Lung microvascular endothelial cell (primary cell): ENCODE results near the gene RNF220. TPM values are rescaled to one million over a fixed set of nuclear protein-coding genes. Genes with fewer than 3 reads are reported as not detected.
"Not testable (repeated sequence)": the region's sequence is repeated elsewhere in the genome, so short reads cannot be mapped to it uniquely, and the experiment has no call there.

Experiments
- DNase-seq, 2 donors: peaks; one replicate each; pipeline versions ENCODE4 v3.0.0 to v3.0.0-alpha.2; 2010; ENCODE audit warnings: low read depth in 2 of 2
- total RNA-seq: library from RNA; depleted of rRNA; stranded (reverse); fragments of >200 nt; gene quantifications from 2 replicates; pipeline ENCODE4 v1.2.1, GENCODE V29; 2014

Gene RNF220
- total RNA-seq, 1 donor from 2014 or later, result 53.6 TPM

DNA sequence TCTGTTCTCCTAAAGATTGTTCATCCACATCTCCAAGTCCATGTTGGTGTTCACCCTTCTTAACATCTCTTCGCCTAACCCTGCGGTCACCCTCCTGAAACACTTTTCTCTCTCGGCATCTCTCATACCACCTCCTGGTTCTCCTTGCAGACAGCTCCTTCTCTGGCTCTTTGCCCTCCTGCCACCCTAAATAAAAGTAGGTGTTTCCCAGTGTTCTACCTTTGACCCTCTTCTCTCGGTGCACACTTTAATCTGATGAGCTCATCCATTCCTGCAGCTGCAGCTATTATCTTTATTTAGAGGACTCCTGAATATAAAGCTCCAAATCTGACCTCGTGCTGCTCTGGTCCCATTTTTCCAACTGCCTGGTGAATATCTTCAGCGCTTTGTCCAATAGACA is 142.3 kb downstream of the RNF220 start:
- DNase-seq, result no peak

DNA sequence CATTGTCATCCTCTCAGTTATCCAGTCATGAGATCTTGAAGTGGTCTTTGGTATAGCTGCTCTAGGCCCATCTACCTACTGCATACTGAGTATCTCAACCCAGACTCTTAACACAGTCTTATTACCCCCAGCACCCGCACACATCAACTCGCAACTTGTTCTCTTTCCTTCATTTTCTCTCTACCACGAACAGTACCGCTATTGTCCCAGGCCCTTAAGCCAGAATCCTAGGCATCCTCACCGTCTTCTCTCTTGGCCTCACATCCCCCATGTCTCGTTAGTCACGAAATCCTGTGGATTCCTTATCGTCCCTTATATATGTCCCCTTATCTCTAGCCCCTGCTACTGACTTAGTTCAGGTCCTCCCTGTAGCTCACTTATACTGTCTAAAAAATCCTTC is 142.8 kb downstream of the RNF220 start:
- no peak for DNase-seq

DNA sequence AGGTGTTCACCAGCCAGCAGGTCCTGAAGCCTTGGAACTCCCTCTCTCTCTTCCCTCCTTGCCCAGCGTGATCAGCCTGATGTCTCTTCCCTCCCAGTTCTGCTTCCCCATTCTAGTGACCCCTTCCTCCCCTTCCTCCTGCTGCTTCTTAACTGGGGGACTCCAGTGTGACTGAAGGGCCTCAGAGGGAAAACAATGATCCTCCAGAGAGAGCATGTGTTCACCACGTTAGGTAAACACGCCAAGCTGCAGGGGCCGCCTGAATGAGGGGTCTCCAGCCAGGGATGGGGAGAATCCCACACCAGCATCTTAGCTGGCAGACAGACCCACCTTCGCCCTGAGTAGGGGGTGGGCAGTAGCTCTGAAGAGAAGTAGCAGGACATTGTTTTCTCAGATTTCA is 144.5 kb downstream of the RNF220 start:
- no peak for DNase-seq

DNA sequence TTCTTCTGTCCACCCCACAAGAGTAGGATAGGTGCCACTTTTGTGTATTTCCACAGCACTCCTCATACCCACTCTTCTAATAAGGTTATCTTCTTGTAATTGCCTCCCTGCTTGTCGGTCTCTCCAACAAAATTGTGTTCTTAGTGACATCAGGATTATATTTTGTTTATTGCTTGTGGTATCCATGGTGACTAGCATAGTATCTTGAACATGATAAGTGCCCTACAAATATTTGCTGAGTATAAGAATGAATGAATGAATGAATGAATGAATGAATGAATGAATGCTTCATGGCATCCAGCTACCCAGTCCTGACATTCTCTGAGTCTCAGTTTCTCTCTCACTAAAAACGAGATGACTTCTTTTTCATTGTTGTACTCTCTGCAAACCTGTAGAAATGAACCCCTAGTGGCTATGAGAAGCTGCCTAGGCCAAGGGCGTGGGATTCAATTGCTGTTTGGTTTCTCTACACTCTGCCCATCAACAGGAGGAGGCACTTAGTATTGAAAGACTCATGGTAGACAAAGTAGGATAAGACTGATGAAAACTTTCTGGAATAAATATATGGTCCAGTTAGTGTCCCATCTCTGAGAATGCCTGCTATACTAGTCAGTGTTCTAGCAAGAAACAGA is 148.2 kb downstream of the RNF220 start:
- DNase-seq, result no peak

DNA sequence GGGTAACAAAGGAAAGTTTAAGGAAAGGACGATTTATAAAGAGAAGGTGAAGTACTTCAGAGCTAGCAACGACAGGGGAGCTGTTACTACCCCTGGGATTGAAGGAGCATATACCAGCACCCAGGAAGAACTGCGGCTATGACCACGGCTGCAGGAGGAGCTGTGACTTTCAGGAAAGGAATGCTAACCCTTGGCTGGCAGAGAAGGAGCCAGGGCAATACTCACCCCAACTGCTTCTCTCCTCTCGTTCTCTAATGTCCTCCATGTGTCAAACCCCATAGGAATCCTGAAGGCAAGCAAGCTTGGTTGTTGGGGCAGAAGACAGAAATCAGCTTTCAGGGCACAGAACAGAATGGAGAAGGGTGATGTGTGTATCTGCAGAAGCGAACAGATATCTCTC is 148.7 kb downstream of the RNF220 start:
- no peak for DNase-seq

DNA sequence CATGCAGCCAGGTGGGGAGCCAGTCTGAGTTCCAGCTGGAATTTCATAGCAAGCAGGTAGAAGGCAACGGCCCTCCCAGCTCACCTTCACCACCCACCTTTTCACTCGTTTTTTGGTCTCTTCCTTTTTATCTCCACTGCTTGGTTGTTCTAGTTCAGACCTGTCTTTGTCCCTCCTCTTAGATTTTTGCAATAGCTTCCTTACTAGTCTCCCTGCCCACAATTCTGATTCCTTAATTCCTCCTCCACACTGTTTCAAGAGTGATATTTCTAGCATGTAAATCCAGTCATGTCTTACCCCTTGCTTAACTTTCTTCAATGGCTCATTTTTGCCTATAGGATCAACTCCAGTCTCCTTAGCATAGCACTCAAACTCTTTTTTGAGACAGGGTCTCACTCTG is 149.7 kb downstream of the RNF220 start:
- no peak for DNase-seq

DNA sequence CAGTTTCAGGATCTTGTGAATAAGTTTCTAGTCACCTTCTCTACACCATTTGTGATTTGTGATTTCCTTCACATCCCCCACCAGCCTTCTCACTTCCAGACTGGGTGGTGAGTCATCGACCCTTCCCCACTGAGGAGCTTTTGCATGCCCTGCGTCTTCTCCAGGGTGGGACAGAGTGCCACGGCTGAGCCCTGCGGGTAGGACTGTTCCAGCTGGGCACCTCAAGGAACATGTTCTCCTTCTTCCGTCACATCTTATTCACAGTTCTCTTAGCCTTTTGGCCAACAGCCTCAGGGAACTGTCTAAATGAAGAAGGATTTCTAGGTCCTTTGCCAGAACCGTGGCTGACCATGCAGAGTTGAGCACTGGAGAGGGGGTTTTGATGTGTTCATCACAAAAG is 152.7 kb downstream of the RNF220 start:
- no peak for DNase-seq

DNA sequence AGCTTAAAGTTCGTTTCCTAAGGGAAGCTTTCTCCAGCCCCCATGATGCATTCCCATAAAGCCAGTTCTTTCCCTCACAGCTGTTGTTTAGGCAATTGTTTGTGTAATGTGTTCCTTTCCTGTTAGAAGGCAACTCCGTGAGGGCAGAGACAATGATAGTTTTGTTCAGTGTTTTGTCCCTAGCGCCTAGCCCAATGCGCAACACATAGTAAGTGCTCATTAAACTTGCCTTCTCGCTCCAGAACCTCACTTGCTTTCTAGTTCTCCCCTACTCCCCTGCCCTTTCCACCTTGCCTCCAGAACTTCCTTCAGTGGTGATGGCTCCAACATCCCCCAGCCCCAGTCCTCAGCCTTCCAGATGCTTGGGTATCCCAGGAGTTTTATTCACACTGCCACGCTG is 153.8 kb downstream of the RNF220 start:
- DNase-seq, result no peak

DNA sequence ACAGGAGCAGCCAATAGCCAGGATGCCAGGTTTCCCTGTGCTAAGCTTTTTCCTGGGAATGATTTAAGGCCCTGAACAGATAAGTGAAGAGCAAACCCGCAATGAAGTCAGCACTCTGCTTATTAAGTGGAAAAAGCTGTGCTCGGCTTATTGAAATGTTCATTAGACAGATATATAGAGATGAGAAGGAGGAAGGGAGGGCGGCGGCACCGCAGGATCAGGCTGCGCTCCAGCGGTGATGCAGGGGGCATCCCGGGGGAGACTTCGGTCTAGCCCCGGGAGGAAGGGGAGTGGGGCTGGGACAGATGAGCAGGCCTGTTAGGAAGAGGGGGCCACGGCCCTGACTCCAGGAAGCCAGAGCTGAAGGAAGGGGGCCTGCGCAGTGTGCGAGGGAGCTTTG is 154.3 kb downstream of the RNF220 start:
- DNase-seq, result no peak

DNA sequence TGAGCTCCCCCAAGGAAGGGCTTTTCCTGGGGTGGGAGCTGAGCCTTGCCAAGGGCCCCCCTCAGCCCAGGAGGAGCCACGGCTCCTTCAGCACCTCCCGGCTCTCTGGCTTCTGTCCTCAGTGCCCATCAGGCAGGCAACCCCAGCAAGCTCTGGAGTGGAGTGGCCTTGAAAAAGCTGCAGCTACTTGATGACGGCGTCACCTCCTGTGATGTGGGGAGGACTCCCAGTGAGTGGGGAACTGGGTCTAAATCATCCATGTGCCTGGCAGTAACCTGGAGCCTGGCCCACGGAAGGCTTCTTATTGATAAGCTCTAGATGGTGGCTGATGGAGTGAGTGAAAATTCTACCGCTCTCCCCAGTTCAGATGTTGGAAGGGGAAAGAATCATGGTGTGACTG is 154.9 kb downstream of the RNF220 start:
- DNase-seq, result no peak

DNA sequence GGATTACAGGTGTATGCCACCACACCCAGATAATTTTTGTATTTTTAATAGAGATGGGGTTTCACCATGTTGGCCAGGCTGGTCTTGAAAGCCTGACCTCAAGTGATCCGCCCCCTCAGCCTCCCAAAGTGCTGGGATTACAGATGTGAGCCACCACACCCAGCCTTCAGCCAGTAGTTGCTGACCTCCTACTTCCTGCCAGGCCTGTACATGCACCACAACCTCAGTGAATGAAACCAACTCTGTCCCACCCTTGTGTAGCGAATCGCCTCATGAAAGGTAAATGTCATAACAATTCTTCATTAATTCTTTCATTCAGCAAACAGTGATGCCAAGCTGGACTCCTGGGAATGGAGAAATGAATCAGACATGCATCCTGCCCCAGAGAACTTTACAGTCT is 155.6 kb downstream of the RNF220 start:
- DNase-seq, result not testable (repeated sequence)

DNA sequence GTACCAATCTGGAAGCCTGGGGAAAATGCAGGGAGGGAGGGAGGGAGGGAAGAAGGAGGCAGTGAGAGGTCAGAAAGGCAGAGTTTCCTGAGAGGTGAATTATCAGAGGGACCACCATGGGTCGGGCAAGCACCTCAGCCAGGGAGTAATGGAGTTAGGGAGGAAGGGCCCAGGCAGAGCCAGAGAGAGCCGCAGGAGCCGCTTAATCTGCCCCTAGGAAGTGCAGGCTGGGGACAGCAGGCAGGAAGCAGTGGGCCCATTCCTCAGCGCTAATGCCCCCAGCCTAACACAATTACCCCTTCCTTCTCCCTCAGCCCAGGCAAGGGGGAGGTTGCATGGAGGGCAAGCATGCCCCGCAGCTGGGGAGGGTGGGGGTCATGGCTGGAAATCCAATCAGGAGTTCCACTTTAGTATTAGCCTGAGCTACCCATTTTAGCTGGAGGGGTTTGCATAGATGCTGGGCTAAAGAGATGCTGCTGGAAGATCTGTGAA is 160.2 kb downstream of the RNF220 start:
- DNase-seq, result no peak

DNA sequence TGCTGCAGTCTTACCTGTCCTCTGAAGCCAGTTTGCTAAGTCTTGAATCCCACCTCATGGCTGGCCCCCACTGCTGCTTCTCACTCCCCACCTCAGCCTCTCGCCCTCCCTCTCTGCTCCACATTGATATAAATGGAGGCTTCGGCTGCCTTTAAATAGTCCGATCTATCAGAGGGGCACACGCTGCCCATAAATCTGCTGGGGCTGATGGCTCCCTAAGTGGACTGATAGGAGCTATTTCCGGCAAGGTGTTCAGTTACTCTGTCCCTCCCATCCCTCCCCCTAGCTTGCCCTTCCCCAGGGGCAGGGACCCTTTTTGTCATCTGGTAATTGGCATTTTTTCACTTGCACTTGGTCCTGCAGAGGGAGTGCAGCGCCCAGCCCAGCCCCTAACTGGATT is 160.8 kb downstream of the RNF220 start:
- DNase-seq, result no peak

DNA sequence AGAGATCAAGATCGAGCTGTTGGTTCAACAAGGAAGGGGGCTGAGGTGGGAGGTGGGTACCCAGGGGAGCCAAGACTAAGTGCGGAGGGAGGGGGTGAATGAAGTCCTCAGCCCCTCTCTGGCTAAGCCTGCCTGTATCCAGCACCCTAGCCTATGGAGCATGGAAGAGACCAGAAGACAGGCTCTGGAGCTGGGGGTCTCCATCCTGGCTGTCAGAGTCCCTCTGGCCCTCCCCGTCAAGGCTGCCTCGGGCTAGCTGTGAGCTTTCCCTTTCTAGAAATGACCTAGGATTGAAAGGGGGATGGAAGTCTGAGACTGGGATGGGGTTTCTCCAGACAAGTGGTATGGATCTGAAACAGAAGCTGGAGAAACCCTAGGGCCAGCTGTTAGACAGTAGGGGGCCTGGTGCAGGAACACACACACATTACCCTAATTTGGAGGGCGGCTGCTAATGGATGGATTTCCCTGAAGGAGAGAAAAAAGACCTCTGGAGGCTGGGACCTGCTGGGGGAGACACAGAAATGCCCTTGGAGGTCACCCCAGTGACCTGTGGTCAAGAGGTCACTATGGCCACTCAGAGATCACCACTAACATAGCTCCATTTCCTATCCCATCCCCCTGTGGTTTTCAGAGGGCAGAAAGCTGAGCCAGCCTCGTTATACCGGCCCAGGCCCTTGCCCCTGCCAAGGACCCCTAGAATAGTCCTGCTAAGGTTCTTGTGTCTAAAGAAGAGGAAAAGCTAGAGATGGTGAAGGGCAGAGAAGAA is 161.4 kb downstream of the RNF220 start:
- DNase-seq, result no peak

DNA sequence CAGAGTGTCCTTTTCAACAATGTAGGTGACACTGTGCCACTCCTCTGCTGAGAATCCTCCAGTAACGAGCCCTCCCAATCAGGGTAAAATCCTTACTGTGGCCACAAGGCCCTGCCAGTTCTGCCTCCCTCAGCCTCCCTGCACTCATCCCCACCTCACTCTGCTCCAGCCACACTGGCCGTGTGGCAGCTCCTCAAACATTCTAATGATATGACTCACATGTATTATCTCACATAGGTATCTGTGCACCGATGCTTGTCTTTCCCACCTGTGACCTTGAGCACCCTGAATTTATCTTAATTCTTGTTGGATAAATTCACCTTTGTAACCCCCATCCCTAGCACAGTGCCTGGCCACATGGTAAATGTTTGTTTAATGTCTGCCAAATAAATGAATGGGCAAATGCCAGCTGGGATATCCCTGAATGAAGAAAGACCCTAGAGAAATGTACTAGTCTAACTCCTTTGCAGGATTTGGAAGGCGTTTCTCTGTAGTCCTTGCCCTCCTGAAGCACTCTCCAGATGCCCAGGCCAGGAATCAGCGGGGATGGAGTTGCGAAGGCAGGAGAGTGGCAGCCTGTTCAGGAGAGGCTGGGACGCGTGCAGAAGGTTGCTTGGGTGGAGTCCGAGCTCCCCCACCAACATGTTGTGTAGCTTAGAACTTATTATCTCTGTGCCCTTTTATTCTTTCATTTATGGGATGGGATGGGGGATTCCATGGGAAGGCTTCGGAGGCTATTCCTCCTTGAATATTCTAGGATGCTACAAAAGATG is 163.3 kb downstream of the RNF220 start:
- DNase-seq, result no peak

DNA sequence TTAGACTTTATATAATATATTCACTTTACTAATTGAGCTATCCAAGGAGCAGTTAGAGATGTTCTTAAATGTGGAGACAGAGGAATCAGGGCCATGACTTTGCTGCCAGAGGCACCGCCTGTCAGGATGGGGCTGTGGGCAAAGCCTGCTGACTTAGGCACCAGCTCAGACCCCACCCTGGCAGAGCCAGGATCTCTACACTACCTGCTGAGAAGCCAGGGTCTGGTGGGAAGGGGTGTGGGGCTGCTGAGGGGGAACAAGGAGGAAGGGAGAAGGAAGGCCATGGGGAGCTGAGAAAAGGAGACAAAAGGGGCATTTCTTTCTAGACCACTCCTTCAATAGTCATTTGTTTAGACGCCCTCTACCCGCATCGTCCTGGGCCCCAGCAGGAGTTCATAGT is 164.4 kb downstream of the RNF220 start:
- DNase-seq, result no peak

DNA sequence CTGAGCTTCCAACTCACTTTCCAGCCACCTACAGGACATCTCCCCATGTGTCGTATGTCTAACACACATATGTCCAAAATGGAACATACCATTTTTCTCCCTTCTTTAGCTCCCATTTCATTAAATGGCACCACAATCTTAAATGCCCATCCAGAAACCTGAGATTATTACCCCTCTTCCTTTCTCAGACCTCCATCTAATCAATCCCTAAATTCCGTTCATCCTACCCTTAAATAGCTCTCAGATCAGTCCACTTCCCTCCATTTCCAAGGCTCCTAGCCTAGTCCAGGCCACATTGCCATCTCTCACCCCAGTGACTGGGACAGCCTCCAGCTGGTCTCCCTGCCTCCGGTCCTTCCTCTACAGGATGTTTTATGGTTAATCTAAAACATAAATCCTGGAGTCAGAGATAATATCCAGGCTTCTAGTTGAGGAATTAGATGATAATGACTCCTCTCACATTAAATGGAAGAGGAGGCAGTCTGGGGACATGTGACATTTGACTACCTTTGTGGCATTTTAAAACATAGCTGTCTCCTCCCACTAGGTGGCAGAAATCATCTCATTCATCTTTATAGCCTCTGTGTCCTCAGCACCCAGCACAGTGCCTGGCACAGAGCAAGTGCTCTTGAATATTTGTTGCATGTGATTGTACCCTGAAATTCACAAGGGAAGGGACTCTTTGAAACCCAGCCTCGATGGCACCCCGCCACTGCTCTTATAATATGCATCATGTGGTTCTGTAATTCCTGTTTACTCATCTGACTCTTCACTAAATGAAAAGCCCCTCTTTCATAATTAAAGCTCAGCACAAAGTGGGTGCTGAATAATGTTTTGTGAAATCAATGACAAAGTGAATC is 166.9 kb downstream of the RNF220 start:
- peak; percentile 17 to 40 for DNase-seq

DNA sequence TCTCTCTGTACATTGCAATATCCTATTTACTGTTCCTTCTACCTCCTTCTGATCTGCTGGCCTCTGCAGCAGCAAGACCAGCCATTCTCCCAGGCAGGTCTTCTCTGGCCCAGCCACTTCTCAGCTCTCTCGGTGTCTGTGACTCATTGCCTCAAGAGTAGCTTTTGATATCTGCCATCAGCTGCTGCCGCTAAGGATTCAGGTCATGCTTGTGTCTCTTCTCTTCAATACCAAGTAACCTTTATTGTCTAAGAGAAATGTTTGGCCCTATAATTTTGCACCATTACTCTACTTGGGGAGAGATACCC is 167.5 kb downstream of the RNF220 start:
- DNase-seq, result no peak

DNA sequence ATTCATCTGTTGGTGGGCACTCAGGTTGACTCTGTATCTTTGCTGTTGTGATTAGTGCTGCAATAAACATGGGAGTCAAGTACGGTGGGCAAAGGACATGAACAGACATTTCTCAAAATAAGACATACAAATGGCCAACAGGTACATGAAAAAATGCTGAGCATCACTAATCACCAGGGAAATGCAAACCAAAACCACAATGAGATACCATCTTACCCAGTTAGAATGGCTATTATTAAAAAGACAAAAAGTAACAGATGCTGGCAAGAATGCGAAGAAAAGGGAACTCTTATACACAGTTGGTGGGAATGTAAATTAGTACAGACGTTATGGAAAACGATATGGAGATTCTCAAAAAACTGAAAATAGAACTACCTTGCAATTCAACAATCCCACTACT is 170.3 kb downstream of the RNF220 start:
- DNase-seq, result no peak

DNA sequence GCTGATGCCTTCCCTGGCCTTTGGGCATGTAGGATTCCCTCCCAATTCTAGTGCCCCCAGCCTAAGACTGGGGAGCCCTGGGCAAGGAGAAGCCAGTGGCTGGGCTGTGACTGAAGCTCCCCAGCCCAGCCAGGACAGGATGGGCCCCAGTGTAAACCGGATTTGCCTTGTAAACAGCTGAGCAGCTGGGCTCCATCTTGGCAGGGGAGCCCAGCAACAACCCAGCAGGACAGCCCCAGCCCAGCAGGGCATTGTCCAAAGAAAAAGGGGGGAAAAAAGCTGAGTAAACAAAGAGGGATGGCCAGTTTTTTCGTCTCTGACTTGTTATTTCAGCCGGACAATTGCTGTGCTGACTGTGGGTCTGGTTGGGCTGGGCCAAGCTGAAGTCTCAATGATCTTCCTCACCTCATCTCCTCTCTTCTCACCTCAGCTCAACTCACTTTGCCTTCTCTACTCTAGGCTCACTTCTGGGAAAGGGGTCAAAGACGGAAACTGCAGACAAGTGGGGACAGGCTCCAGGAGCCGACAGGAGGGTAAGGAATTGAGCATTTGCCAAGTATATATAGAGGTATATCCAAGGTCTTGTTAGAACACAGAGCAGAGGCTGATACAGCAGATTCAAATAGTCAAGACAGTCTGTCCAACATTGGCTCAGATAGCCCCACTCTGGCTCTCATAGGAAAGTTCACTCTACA is 171.5 kb downstream of the RNF220 start:
- peak; percentile 26 to 41 for DNase-seq

DNA sequence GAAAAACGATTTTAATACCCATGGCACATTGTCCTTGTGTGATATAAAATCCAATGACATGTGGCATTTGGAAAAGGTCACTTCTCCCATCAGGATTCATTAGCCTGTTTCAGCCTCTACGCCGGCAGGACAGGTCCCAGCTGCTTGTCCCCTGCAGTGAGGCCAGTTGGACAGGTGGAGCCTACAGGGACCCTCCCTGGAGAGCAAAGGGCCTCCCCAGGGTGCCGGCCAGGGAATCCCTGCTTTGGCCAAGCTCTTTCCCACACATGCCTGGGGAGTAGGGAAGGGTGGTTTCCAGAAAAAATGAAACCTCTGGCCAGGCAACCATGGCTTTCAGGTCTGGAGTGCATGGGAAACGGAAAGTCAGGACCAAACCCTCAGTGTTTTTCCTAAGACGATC is 176.2 kb downstream of the RNF220 start:
- no peak for DNase-seq
